Activated naive CD4-positive, alpha-beta T cell treated with anti-CD3 and anti-CD28 coated beads, Interleukin-2, amount 10 ng/mL, durations not matched to agents 7 days and 5 days (primary cell): Measurements from ENCODE around the gene SIPA1.

Source experiments
- CTCF ChIA-PET: fragments of 350-600 bp; sonication (Branson Sonifier 250); formaldehyde crosslinking; loops from one replicate; lab custom pipeline; 2021; ENCODE audit warnings: antibody characterized with exemption; lab: Charles Lee
- DNase-seq: peaks from one replicate; pipeline ENCODE4 v3.0.0-alpha.2; 2020
- H3K27ac Mint-ChIP-seq: one replicate; pipeline ENCODE4 v1.8.0; 2021; ENCODE audit warnings: mild to moderate bottlenecking, moderate library complexity, mixed read lengths
- H3K27me3 Mint-ChIP-seq: one replicate; pipeline ENCODE4 v1.8.0; 2021; ENCODE audit warnings: mild to moderate bottlenecking, mixed read lengths
- H3K36me3 Mint-ChIP-seq: one replicate; pipeline ENCODE4 v1.8.0; 2021; ENCODE audit warnings: mixed read lengths
- H3K4me1 Mint-ChIP-seq: one replicate; pipeline ENCODE4 v1.8.0; 2021; ENCODE audit warnings: mixed read lengths
- H3K4me3 Mint-ChIP-seq: one replicate; pipeline ENCODE4 v1.8.0; 2021; ENCODE audit warnings: mild to moderate bottlenecking, moderate library complexity, mixed read lengths
- H3K9me3 Mint-ChIP-seq: one replicate; pipeline ENCODE4 v1.8.0; 2021; ENCODE audit warnings: mixed read lengths

SIPA1 gene

DNA sequence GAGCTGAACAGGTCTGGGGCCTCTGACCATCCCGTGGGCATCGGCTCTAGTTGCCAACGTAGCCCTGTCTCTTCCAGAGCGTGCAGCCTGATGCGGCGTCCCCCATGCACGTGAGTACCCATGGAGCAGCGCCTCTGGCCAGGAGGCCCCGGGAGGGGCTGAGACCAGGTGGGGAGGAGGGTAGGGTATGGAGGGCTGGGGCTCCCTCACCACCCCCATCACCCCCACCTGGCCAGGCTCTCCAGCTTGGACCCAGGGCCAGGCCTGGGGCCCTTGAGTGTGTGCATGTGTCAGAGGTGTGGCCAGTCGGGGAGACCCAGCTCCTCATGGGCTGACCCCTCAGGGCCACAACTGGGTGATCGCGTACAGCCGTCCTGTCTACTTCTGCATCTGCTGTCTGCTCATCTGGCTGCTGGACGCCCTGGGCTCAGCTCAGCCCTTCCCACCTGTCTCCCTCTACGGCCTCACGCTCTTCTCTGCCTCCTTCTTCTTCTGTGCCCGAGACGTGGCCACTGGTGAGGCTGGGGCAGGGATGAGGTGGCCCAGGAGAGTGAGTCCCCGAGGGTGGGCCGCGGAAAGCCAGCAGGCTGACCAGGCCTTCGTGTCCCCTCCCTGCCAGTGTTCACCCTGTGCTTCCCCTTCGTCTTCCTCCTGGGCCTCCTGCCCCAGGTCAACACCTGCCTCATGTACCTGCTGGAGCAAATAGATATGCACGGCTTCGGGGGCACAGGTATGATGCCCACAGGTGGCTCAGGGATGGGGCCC lies 13.9 kb upstream of the SIPA1 start:
- DNase-seq: no peak
- Mint-ChIP-seq H3K36me3 (peaks cover 36% of the 10 kb centered on the region), H3K27ac (no peak overlapping the region), H3K27me3 (no peaks in the 10 kb centered on the region), H3K4me3 (no peak overlapping the region), H3K9me3 (no peaks in the 10 kb centered on the region), H3K4me1 (peaks cover 12% of the 10 kb centered on the region)
- CTCF ChIA-PET: interaction anchor here (0.8 to 1.5 kb wide), 3 partner anchors 9 to 28 kb away, joined by 3 read pairs; partner anchors contain the start of gene SIPA1

GRCh38 chr11:65624931-65625627 lies 12.8 kb upstream of the SIPA1 start:
- CTCF ChIA-PET: interaction anchor here (0.7 to 2.3 kb wide), 12 partner anchors 8 to 194 kb away, joined by 3 to 21 read pairs (median 6); partner anchors contain the start of genes KAT5 and SIPA1
- peaks cover 32% of the 10 kb centered on the region for H3K36me3 Mint-ChIP-seq
- DNase-seq: no peak
- H3K27ac Mint-ChIP-seq: no peak overlapping the region
- no peak overlapping the region for H3K4me3 Mint-ChIP-seq
- no peaks in the 10 kb centered on the region for H3K27me3 Mint-ChIP-seq
- H3K4me1 Mint-ChIP-seq: peaks cover 10% of the 10 kb centered on the region
- no peaks in the 10 kb centered on the region for H3K9me3 Mint-ChIP-seq

DNA sequence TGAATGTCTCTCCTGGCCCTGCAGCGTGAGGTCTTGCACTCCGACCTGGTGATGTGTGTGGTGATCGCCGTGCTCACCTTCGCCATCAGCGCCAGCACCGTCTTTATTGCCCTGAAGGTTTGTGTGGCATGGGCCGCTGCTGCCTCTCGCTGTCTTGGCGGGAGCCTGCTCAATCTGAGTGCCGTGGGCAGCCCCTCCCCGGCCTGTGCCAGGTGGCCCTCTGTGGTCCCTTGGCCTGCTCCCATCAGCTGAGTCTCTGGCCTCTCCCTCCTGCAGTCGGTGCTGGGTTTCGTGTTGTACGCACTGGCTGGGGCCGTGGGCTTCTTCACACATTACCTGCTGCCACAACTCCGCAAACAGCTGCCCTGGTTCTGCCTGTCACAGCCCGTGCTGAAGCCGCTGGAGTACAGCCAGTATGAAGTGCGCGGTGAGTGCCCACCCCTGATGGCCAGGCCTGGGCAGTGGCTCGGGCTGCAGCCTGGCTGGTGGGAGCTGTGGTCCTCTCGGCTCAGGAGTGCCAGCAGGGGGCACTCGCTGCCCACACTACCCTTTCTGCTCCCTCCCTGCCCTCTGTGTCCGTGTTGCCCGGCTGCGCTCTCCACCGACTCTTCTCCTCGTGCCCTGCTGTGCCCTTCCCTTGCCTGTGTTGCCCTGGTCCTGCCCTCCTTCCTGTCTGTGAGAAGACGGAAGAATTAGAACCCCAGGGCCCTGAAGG lies 12.1 kb upstream of the SIPA1 start:
- Mint-ChIP-seq H3K27ac (peak overlapping the region; percentile 69), H3K4me1 (peaks cover 10% of the 10 kb centered on the region)
- CTCF ChIA-PET: interaction anchor here (0.7 to 2.3 kb wide), 14 partner anchors 9 to 193 kb away, joined by 3 to 21 read pairs (median 5); partner anchors contain the start of genes KAT5 and SIPA1

GRCh38 chr11:65627202-65627601 lies 10.7 kb upstream of the SIPA1 start:
- CTCF ChIA-PET: interaction anchor here (2.0 to 2.3 kb wide), 5 partner anchors 12 to 100 kb away, joined by 5 to 21 read pairs (median 12); partner anchors contain the start of gene SIPA1
- H3K4me1 Mint-ChIP-seq: peaks cover 7% of the 10 kb centered on the region
- H3K9me3 Mint-ChIP-seq: no peaks in the 10 kb centered on the region
- DNase-seq: no peak
- no peak overlapping the region for H3K27ac Mint-ChIP-seq
- no peak overlapping the region for H3K4me3 Mint-ChIP-seq
- no peaks in the 10 kb centered on the region for H3K27me3 Mint-ChIP-seq
- H3K36me3 Mint-ChIP-seq: peaks cover 29% of the 10 kb centered on the region

More for the DNA sequence above, 12.1 kb upstream of the SIPA1 start:
- H3K4me3 Mint-ChIP-seq: no peak overlapping the region
- H3K9me3 Mint-ChIP-seq: no peaks in the 10 kb centered on the region
- H3K27me3 Mint-ChIP-seq: no peaks in the 10 kb centered on the region
- peak; percentile 72 for DNase-seq
- peaks cover 34% of the 10 kb centered on the region for H3K36me3 Mint-ChIP-seq

- no peaks in the 10 kb centered on the region for H3K9me3 Mint-ChIP-seq
- H3K4me1 Mint-ChIP-seq: peaks cover 20% of the 10 kb centered on the region
- peaks cover 28% of the 10 kb centered on the region for H3K36me3 Mint-ChIP-seq
- H3K4me3 Mint-ChIP-seq: no peak overlapping the region
- DNase-seq: no peak
- no peaks in the 10 kb centered on the region for H3K27me3 Mint-ChIP-seq
- CTCF ChIA-PET: no interaction called here
- no peak overlapping the region for H3K27ac Mint-ChIP-seq
Measured at GRCh38 chr11:65629579-65629978, 8.3 kb upstream of the SIPA1 start.

- H3K4me1 Mint-ChIP-seq: peaks cover 26% of the 10 kb centered on the region
- H3K4me3 Mint-ChIP-seq: no peak overlapping the region
- no peak for DNase-seq
- CTCF ChIA-PET: no interaction called here
- H3K27ac Mint-ChIP-seq: no peak overlapping the region
- H3K36me3 Mint-ChIP-seq: peaks cover 34% of the 10 kb centered on the region
- H3K9me3 Mint-ChIP-seq: no peaks in the 10 kb centered on the region
- H3K27me3 Mint-ChIP-seq: no peaks in the 10 kb centered on the region
Measured at GRCh38 chr11:65630215-65630614, 7.7 kb upstream of the SIPA1 start.

DNA sequence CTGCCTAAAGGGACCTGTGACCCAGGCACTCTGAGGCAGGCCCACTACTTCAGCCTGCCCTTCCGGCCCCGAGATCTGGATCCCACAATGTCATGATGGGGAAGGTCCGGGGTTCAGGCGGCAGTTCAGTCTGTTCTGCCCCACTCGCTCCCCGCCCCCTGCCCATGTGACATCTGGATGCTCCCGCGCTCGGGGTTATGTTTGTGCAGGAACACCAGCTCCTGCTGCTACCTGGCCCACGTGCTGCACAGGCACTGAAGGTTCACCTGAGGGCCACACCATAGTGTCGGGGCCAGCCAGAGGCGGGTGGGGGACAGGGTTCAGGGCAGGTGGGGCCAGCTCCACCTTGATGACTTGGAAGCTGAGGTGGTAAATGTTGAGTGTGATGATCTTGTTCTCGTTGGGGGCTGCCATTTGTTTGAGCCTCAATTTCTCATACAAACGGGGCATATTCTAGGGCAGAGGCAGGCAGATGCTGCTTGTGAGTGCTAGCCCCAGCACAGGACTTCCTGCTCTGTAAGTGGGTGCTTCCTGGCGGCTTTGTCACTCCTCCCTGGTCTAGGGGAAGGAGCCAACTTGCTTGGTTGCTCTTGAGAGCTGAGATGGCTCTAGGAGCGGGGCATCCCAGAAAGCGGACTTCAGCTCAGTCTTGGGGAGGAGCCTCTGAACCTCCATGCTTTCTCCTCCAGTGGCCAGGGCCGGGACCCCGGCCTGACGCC lies 4.4 kb upstream of the SIPA1 start:
- Mint-ChIP-seq H3K9me3 (no peaks in the 10 kb centered on the region), H3K27me3 (no peaks in the 10 kb centered on the region), H3K27ac (peak overlapping the region; percentile 79), H3K4me1 (peaks cover 34% of the 10 kb centered on the region), H3K4me3 (no peak overlapping the region), H3K36me3 (peaks cover 28% of the 10 kb centered on the region)
- CTCF ChIA-PET: interaction anchor here (0.8 kb wide), 1 partner anchor 136 kb away, joined by 4 read pairs; no protein-coding TSS in a partner anchor
- DNase-seq: peak; percentile 48

GRCh38 chr11:65634109-65634436 lies 3.8 kb upstream of the SIPA1 start:
- H3K36me3 Mint-ChIP-seq: peaks cover 28% of the 10 kb centered on the region

DNA sequence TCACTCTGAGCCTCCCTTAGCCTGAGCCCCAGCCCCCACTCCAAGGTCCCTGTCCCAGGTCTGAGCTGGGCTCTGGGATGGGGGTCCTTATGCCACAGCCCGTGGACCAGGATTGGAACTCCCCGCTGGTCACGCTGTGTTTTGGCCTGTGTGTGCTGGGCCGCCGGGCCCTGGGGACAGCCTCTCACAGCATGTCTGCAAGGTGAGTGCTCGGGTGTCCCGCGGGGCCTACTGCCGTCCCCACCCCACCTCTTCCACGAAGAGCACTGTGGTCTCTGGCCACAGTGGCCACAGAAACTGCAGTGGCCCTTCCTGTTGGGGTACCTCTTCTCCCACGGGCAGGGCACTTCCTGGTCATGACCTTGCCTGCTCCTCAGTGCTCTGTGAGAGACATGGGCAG lies 3.5 kb upstream of the SIPA1 start:
- Mint-ChIP-seq H3K27ac (peak overlapping the region; percentile 24), H3K4me3 (no peak overlapping the region), H3K4me1 (peaks cover 41% of the 10 kb centered on the region), H3K9me3 (no peaks in the 10 kb centered on the region), H3K27me3 (no peaks in the 10 kb centered on the region), H3K36me3 (peaks cover 27% of the 10 kb centered on the region)
- CTCF ChIA-PET: no interaction called here
- no peak for DNase-seq

More at GRCh38 chr11:65634109-65634436, 3.8 kb upstream of the SIPA1 start:
- Mint-ChIP-seq H3K4me1 (peaks cover 39% of the 10 kb centered on the region), H3K4me3 (no peak overlapping the region), H3K27ac (peak overlapping the region; percentile 79), H3K9me3 (no peaks in the 10 kb centered on the region), H3K27me3 (no peaks in the 10 kb centered on the region)
- no peak for DNase-seq
- CTCF ChIA-PET: no interaction called here

GRCh38 chr11:65634905-65635731 lies 2.8 kb upstream of the SIPA1 start:
- Mint-ChIP-seq H3K4me3 (no peak overlapping the region), H3K27me3 (no peaks in the 10 kb centered on the region), H3K27ac (no peak overlapping the region), H3K36me3 (peaks cover 30% of the 10 kb centered on the region), H3K4me1 (peaks cover 46% of the 10 kb centered on the region), H3K9me3 (no peaks in the 10 kb centered on the region)
- no peak for DNase-seq
- CTCF ChIA-PET: no interaction called here

DNA sequence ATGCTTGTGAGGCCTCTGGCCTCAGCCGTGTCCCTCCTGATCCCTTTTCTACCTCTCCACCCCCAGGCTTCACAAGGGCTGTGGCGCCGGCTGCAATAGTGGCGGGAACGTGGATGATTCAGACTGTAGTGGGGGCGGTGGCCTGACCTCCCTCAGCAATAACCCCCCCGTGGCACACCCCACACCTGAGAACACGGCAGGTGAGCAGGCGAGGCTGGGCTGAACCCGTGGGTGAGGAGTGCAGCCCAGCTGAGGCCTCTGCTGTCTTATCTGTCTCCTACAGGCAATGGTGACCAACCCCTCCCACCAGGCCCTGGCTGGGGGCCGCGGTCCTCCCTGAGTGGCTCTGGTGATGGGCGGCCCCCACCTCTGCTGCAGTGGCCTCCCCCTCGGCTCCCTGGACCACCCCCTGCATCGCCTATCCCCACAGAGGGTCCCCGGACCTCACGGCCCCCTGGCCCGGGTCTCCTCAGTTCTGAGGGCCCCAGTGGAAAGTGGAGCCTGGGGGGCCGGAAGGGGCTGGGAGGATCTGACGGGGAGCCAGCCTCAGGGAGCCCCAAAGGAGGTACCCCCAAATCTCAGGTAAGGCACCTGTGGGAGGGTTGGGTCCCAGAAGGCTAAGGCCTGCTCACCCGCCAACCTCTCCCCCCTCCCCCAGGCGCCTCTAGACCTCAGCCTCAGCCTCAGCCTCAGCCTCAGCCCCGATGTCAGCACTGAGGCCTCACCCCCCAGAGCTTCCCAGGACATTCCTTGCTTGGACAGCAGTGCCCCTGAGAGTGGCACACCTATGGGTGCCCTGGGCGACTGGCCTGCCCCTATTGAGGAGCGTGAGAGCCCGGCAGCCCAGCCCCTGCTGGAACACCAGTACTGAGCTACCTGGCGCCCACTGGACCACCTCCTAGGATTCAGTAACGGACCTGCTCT lies 1.5 kb upstream of the SIPA1 start:
- H3K36me3 Mint-ChIP-seq: peaks cover 38% of the 10 kb centered on the region
- no peaks in the 10 kb centered on the region for H3K9me3 Mint-ChIP-seq
- no peaks in the 10 kb centered on the region for H3K27me3 Mint-ChIP-seq
- H3K4me3 Mint-ChIP-seq: peak overlapping the region; percentile 66
- peak overlapping the region; percentile 84 for H3K27ac Mint-ChIP-seq
- peaks cover 56% of the 10 kb centered on the region for H3K4me1 Mint-ChIP-seq
- CTCF ChIA-PET: no interaction called here
- DNase-seq: no peak

- Mint-ChIP-seq H3K36me3 (peaks cover 44% of the 10 kb centered on the region), H3K27ac (peak overlapping the region; percentile 84), H3K9me3 (no peaks in the 10 kb centered on the region), H3K4me3 (peak overlapping the region; percentile 88), H3K4me1 (peaks cover 63% of the 10 kb centered on the region), H3K27me3 (no peaks in the 10 kb centered on the region)
- DNase-seq: no peak
- CTCF ChIA-PET: interaction anchor here (1.3 to 4.2 kb wide), 3 partner anchors 11 to 84 kb away, joined by 3 to 21 read pairs (median 8); partner anchors contain the start of gene RNASEH2C
Measured at GRCh38 chr11:65637032-65637557, 806 bp upstream of the SIPA1 start.
